Measurements from ENCODE around the gene NUB1.

Gene NUB1

GRCh38 chr7:151336027-151336708 is 5.4 kb upstream of the NUB1 start:
- TF ChIP-seq CTCF (IDR thresholded peaks at IDR 0.05; ENCODE audit: insufficient read depth, low read depth, low read length, missing control alignments) = no peak
- no peak for DNase-seq (ENCODE audit: low read depth)

GRCh38 chr7:151337346-151337745 is 4.3 kb upstream of the NUB1 start:
- no peak for TF ChIP-seq CTCF (IDR thresholded peaks at IDR 0.05; ENCODE audit: insufficient read depth, low read depth, low read length, missing control alignments)
- H3K4me3 ChIP-seq (ENCODE audit: low read length) = no peak overlapping the region
- peak; percentile 24 for DNase-seq (ENCODE audit: low read depth)

More at GRCh38 chr7:151336027-151336708, 5.4 kb upstream of the NUB1 start:
- no peak overlapping the region for H3K4me3 ChIP-seq (ENCODE audit: low read length)

GRCh38 chr7:151338809-151339208 is 2.8 kb upstream of the NUB1 start:
- DNase-seq (ENCODE audit: low read depth) = no peak
- no peak overlapping the region for H3K4me3 ChIP-seq (ENCODE audit: low read length)
- no peak for TF ChIP-seq CTCF (IDR thresholded peaks at IDR 0.05; ENCODE audit: insufficient read depth, low read depth, low read length, missing control alignments)

- H3K4me3 ChIP-seq (ENCODE audit: low read length) = no peak overlapping the region
- DNase-seq (ENCODE audit: low read depth) = no peak
- TF ChIP-seq CTCF (IDR thresholded peaks at IDR 0.05; ENCODE audit: insufficient read depth, low read depth, low read length, missing control alignments) = no peak
Observed at GRCh38 chr7:151339651-151340382, 1.8 kb upstream of the NUB1 start.

GRCh38 chr7:151340794-151341356 is 737 bp upstream of the NUB1 start:
- H3K4me3 ChIP-seq (ENCODE audit: low read length) = peak overlapping the region; percentile 24
- no peak for DNase-seq (ENCODE audit: low read depth)
- TF ChIP-seq CTCF (IDR thresholded peaks at IDR 0.05; ENCODE audit: insufficient read depth, low read depth, low read length, missing control alignments) = peak; percentile 8

GRCh38 chr7:151342102-151342646 is 562 bp downstream of the NUB1 start:
- TF ChIP-seq CTCF (IDR thresholded peaks at IDR 0.05; ENCODE audit: insufficient read depth, low read depth, low read length, missing control alignments) = no peak
- DNase-seq (ENCODE audit: low read depth) = no peak
- peak overlapping the region; percentile 74 for H3K4me3 ChIP-seq (ENCODE audit: low read length)

Data from epithelial cell of esophagus (primary cell).